Measurements from ENCODE around the gene PPP3CA. TPM values are rescaled to one million over a fixed set of nuclear protein-coding genes. Genes with fewer than 3 reads are reported as not detected.
A peak's percentile ranks its signal among the peaks of the same experiment; 100 is the strongest.

The PPP3CA gene
- total RNA-seq, 6 experiments from 2014 or later = 12.1 to 14.5 (median 13.1) TPM

DNA sequence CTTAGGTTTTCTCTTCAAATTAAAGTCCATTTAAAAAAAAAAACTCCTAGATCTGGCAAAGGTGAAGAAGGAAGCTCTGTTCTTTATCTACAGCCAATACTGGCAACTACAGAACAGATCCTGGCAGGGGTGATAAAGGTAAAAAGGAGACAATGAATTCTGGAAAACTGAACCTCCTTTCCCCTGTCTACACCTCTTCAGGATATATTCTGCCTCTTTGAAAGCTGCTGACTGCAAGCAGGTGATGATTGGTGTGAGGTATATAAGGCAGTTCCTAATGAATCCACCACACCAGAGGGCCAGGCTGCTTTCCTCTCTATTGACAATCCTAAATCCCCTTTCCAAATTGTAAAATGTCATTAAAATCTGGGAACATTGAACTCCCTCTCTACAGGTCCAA lies 370.1 kb downstream of the PPP3CA start:
- Histone ChIP-seq H3K4me3 (no peak overlapping the region), H3K4me1 (peaks cover 0 to 7% (median 3%) of the 10 kb centered on the region in 4 donors), H3K36me3 (no peaks in the 10 kb centered on the region), H3K27ac (peak overlapping the region in 2 of 3 donors; percentile 76 to 85), H3K9me3 (no peaks in the 10 kb centered on the region), H3K27me3 (no peaks in the 10 kb centered on the region)
- no peak for DNase-seq
- intact Hi-C loops (cut with DNase I) = no loop called here
- ATAC-seq = peak; percentile 34 to 55 (median 47)
- TF ChIP-seq, protein P1, sequence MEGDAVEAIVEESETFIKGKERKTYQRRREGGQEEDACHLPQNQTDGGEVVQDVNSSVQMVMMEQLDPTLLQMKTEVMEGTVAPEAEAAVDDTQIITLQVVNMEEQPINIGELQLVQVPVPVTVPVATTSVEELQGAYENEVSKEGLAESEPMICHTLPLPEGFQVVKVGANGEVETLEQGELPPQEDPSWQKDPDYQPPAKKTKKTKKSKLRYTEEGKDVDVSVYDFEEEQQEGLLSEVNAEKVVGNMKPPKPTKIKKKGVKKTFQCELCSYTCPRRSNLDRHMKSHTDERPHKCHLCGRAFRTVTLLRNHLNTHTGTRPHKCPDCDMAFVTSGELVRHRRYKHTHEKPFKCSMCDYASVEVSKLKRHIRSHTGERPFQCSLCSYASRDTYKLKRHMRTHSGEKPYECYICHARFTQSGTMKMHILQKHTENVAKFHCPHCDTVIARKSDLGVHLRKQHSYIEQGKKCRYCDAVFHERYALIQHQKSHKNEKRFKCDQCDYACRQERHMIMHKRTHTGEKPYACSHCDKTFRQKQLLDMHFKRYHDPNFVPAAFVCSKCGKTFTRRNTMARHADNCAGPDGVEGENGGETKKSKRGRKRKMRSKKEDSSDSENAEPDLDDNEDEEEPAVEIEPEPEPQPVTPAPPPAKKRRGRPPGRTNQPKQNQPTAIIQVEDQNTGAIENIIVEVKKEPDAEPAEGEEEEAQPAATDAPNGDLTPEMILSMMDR (IDR thresholded peaks at IDR 0.05) = no peak
- no peak for TF ChIP-seq POLR2A (IDR thresholded peaks at IDR 0.05)

MicroRNA genes within 50 kb of the gene (microRNA counts, 767-probe panel; counts per million panel counts)
- 237 counts per million for microRNA hsa-miR-1255a

Small RNA genes within 50 kb of the gene (microRNA-seq; reads per million reads assigned to microRNA genes)
- gene MIR1255A (0 to 5.5 reads per million in 2 donors), gene MIR8066 (0 reads per million in 2 donors)

Small RNA genes within 50 kb of the gene (small RNA-seq; reads per million reads assigned to genes)
- 0.39 to 1.4 reads per million in 2 experiments for gene MIR1255A
- gene MIR8066 = 0 reads per million in 2 experiments

Measured in right lobe of liver (tissue), 6 donors.